GM12865 (cell line): ENCODE results near the gene RAB7B.
A peak's percentile ranks its signal among the peaks of the same experiment; 100 is the strongest.

ENCODE experiments used
- DNase-seq: peaks from one replicate; pipeline ENCODE4 v3.0.0; 2010; ENCODE audit warnings: low read depth
- H3K4me3 ChIP-seq: 2 replicates; pipeline ENCODE4 v1.5.1; 2011; ENCODE audit warnings: mild to moderate bottlenecking, low read depth, low read length, control low read depth
- TF ChIP-seq, protein P1 (sequence below): IDR thresholded peaks from 2 replicates; pipeline ENCODE4 v1.5.1; 2011; ENCODE audit warnings: low read length, control low read depth, low read depth, inconsistent platforms; ENCODE audit not compliant: insufficient read depth; ENCODE audit errors: missing control alignments

Gene RAB7B

DNA sequence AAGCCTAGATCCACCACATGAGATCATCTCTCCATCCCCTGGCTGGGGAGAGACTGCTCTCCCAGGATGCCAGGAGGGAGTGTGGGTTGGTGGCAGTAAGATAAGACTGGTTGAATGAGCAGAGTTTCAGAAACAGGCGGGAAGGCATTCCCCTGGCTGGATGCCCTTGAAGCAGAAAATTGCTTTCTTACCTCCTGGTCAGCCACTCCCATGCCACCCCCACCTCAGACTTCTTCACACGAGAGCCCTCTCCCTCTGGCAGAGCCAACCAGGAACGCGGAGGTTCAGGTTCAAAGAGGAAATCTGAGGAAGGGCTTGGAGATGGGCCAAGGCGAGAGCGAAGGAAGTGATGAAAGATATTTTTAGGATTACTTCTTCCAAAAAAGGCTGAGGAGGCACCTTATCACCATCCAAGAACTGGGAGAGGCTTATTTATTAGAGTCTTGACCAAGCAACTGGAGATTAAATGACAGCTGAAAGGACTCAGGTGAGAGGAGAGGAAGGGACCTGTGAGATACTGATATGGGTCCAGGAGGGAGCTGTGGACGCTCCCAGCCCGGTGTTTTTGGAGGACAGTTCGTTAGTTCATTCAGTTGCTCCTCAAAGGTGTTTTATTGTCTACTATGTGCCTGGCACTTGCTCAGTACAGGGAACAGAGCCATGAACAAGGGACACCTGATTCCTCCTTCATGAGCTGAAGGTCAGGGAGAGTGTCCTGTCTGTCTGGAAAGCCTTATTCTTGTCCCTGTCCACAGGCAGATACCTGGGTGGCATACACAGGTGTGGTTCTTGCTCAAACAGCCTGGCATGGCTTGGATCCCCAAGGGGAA is 41.0 kb downstream of the RAB7B start:
- DNase-seq = no peak
- TF ChIP-seq, protein P1, sequence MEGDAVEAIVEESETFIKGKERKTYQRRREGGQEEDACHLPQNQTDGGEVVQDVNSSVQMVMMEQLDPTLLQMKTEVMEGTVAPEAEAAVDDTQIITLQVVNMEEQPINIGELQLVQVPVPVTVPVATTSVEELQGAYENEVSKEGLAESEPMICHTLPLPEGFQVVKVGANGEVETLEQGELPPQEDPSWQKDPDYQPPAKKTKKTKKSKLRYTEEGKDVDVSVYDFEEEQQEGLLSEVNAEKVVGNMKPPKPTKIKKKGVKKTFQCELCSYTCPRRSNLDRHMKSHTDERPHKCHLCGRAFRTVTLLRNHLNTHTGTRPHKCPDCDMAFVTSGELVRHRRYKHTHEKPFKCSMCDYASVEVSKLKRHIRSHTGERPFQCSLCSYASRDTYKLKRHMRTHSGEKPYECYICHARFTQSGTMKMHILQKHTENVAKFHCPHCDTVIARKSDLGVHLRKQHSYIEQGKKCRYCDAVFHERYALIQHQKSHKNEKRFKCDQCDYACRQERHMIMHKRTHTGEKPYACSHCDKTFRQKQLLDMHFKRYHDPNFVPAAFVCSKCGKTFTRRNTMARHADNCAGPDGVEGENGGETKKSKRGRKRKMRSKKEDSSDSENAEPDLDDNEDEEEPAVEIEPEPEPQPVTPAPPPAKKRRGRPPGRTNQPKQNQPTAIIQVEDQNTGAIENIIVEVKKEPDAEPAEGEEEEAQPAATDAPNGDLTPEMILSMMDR = no peak
- no peak overlapping the region for H3K4me3 ChIP-seq

DNA sequence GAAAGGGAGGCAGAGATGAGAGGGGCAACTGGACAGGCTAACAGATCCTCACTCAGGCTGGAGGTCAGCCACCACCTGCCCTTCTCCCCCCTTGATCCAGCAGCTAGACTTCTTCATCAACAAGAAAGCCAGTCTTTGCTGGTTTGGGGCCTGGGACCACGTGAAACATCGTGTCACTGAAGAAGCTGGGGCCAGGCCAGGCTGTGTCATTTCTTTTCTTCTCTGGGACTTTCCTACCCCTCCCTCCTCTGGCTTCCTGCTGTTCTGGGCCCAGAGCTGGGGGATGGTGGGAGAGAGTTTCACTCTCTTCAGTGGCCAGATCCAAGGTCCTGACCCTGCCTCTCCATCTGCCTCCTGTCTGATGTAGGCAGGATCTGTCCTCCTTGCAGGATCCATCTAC is 41.8 kb downstream of the RAB7B start:
- TF ChIP-seq, protein P1 = no peak
- DNase-seq = peak; percentile 68
- no peak overlapping the region for H3K4me3 ChIP-seq

DNA sequence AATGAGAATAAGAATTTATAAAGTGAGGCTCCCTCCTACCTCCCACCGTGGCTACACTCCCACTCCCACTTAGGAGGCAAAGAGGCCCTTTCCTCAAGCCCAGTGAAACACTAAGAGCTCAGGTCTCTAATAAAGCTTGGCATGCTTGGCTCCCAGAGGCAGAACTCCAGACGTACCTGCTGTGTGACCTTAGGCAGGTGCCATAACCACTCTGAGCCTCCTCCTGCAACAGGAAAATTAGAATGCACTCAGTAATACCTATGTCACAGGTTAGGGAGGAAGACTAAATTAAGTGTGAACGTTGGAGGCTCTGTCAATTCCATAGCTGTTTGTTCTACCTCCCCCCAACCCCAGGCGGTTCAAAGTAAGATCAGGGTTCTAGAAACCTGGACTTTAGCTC is 43.4 kb downstream of the RAB7B start:
- no peak overlapping the region for H3K4me3 ChIP-seq
- TF ChIP-seq, protein P1 = no peak
- DNase-seq = no peak

DNA sequence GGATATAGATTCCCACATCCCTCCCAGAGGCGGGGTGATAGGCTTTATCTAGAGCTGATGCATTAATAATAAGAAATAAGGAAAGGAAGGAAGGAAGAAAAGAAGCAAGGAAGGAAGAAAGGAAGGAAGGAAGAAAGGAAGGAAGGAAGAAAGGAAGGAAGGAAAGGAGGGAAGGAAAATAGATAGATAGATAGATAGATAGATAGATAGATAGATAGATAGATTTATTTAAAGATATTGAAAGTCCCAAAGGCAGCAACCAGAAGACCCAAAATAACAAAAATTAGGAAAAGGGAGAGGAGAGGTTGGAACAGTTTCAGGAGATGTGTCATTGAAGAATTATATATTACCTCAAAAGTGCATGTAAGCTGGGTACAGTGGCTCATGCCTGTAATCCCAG is 47.7 kb downstream of the RAB7B start:
- TF ChIP-seq, protein P1 = no peak
- no peak for DNase-seq
- no peak overlapping the region for H3K4me3 ChIP-seq

DNA sequence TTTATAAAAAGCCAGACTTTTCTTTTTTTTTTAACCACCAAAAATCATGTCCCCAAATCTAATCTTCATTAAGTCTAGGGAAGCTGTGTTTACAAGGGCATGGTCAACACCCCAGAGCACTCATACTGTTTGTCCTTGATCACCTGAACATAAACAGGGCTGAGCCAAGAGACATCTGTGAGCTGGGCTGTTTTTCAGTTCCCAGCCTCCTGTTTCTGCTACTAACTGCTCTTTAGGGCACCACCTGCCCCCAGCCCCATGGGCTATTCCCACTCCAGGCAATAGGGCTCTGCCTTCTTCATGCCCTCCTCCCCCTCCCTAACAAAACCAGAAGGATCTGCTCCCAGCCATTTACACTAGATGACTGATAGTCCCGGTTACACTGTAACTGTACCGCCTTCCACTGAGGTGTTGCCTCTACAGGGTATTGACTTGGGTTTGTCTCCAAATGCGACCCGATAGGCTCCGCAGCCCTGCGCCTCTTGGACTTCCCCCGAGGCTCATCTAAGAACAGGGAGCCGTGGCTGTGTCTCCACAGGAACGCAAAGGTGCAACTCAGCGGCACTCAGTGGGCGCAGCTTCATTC is 48.3 kb downstream of the RAB7B start:
- TF ChIP-seq, protein P1 = no peak
- no peak overlapping the region for H3K4me3 ChIP-seq
- no peak for DNase-seq

DNA sequence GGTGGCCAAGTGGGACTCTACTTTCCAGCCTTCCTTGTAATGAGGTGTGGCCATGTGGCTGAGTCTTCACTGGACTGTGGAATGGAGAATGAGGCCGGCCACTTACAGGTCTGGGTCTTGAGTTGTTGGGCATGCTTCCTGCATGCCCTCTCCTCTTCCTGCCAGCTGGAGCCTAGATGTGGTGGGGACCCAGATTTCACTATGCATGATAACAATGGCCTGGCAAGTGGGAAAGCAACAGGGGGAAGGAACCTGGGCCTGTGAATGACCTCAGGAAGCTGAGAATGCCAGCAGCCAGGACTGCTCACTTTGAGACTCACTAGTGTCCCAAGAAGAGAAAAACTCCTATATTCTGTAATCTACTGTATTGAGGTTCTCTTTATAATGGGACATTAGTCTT is 51.4 kb downstream of the RAB7B start:
- no peak overlapping the region for H3K4me3 ChIP-seq
- TF ChIP-seq, protein P1 = no peak
- DNase-seq = no peak
